ENCODE measurements around the gene NSD2. TPM values are rescaled to one million over a fixed set of nuclear protein-coding genes. Genes with fewer than 3 reads are reported as not detected.
A peak's percentile ranks its signal among the peaks of the same experiment; 100 is the strongest.

NSD2 gene
- total RNA-seq, 1 donor from 2014 or later, result 85.6 TPM

DNA sequence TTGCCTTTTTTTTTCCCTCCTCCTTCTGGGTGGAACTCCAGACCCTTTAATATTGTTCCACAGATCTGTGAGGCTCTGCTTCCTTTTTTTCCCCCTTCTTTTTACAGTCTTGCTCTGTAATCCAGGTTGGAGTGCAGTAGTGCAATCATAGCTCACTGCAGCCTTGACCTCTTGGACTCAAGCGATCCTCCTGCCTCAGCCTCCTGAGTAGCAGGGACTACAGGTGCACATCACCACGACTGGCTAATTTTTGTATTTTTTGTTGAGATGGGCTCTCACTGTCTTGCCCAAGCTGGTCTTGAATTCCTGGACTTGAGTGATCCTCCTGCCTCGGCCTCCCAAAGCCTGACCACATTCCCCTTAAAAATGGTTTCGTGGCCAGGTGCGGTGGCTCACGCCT is 26.8 kb downstream of the NSD2 start:
- DNase-seq (ENCODE audit: low read depth), result no peak
- TF ChIP-seq, protein P1, sequence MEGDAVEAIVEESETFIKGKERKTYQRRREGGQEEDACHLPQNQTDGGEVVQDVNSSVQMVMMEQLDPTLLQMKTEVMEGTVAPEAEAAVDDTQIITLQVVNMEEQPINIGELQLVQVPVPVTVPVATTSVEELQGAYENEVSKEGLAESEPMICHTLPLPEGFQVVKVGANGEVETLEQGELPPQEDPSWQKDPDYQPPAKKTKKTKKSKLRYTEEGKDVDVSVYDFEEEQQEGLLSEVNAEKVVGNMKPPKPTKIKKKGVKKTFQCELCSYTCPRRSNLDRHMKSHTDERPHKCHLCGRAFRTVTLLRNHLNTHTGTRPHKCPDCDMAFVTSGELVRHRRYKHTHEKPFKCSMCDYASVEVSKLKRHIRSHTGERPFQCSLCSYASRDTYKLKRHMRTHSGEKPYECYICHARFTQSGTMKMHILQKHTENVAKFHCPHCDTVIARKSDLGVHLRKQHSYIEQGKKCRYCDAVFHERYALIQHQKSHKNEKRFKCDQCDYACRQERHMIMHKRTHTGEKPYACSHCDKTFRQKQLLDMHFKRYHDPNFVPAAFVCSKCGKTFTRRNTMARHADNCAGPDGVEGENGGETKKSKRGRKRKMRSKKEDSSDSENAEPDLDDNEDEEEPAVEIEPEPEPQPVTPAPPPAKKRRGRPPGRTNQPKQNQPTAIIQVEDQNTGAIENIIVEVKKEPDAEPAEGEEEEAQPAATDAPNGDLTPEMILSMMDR (conservative IDR thresholded peaks at IDR 0.05; ENCODE audit: low read depth, low read length), result no peak

DNA sequence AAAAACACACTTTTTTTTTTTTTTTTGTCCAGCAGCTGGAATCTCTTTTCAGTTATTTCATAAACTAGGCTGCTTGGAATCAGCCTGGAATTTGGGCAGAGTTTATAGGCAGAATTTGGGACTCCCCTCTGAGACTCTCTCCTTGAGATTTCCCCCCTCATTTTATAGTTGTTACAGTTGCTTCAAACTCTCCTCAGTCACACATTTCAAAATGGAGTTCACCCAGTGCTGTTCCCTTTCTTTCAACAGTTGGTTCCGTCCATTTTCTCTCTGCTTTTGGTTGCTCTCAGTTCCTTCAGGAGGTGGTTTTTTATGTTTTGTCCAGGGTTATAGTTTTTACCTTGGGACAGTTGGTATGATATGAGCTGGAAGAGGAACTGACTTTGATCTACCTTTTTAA is 27.5 kb downstream of the NSD2 start:
- TF ChIP-seq, protein P1 (conservative IDR thresholded peaks at IDR 0.05; ENCODE audit: low read depth, low read length), result no peak
- no peak overlapping the region for H3K4me3 ChIP-seq (ENCODE audit: low read depth, low read length)
- DNase-seq (ENCODE audit: low read depth), result no peak

More for the DNA sequence above, 26.8 kb downstream of the NSD2 start:
- no peak overlapping the region for H3K4me3 ChIP-seq (ENCODE audit: low read depth, low read length)

DNA sequence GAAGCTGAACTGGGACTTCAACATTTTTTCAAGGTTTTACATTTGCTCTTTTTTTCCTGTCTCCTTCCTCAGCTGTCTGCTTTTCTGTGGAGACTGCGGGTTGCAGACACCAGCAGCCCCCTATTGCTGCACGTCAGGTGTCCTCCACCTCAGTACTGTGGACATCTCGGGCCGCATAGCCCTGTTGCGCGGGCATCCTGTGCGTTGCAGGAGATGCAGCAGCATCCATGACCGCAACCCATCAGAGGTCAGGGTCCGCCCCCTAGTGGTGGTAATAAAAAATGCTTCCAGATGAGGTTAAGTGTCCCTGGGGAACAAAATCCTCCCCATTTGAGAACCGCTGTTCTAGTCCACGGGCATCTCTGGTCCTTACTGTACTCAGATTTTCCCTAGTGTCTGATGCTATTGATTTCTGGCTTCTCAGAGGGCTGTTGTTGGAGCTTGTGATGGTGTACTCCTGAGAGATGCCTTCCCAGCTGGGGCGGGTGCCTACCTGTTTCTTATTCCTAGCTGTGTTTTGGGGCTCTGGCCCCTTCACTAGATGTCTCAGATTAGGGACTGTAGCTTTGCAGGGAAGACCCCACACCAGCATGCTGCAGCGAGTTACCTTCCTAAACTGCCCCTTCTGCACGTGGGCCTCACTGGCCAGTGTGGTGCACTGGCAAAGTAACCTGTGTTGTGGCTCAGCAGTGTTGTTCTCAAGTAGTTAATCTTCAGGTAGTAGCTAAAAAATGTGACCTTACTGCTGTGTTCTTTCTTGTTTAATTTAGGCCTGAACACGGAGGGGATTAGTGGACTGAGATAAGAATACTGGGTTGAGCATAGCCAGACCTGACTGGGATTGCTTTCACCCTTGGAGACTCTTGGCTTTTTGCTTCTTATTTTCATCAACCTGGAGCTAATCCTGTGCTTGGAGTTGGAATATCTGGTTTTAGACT is 28.2 kb downstream of the NSD2 start:
- no peak for DNase-seq (ENCODE audit: low read depth)
- TF ChIP-seq, protein P1 (conservative IDR thresholded peaks at IDR 0.05; ENCODE audit: low read depth, low read length), result peak; percentile 86
- H3K4me3 ChIP-seq (ENCODE audit: low read depth, low read length), result no peak overlapping the region

DNA sequence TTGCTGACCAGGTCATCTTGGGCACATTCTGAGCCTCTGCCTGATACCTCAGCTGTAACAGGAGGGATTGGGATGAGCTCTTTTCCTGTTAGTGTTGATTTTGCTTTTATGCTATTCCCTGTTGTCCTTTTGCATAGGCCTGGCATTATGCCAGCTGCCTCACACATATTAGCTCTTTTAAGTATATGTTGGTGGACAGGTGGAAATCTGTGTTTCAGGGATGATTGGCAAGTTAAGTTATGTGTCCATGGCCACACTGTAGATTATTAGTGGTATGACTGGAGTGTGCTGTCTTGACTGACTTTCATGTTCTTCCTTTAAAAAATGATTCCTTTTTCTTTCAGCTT is 28.9 kb downstream of the NSD2 start:
- no peak overlapping the region for H3K4me3 ChIP-seq (ENCODE audit: low read depth, low read length)
- TF ChIP-seq, protein P1 (conservative IDR thresholded peaks at IDR 0.05; ENCODE audit: low read depth, low read length), result no peak
- no peak for DNase-seq (ENCODE audit: low read depth)

DNA sequence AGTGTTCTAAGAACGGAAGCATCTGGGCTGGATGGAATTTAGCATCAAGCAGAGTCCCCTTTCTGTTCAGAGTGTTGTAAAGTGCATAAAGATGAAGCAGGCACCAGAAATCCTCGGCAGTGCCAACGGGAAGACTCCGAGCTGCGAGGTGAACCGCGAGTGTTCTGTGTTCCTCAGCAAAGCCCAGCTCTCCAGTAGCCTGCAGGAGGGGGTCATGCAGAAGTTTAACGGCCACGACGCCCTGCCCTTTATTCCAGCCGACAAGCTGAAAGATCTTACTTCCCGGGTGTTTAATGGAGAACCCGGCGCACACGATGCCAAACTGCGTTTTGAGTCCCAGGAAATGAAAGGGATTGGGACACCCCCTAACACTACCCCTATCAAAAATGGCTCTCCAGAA is 29.4 kb downstream of the NSD2 start:
- DNase-seq (ENCODE audit: low read depth), result no peak
- TF ChIP-seq, protein P1 (conservative IDR thresholded peaks at IDR 0.05; ENCODE audit: low read depth, low read length), result no peak

DNA sequence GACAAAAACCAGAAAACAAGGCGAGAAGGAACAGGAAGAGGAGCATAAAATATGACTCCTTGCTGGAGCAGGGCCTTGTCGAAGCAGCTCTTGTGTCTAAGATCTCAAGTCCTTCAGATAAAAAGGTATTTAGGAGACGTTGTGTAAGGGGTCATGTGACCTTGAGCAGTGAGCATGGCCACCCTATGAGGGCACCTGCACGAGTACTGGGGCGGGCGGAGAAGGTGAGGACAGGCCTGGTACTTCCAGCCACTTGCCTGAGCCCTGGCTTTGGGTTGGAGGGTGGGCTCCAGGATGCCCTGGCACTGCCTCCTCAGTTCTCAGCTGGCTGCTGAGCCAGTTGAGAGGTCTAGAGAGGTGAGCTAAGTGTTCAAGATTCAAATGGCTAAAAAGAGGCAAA is 29.9 kb downstream of the NSD2 start:
- no peak for DNase-seq (ENCODE audit: low read depth)
- TF ChIP-seq, protein P1 (conservative IDR thresholded peaks at IDR 0.05; ENCODE audit: low read depth, low read length), result no peak
- H3K4me3 ChIP-seq (ENCODE audit: low read depth, low read length), result no peak overlapping the region

More for the DNA sequence above, 29.4 kb downstream of the NSD2 start:
- H3K4me3 ChIP-seq (ENCODE audit: low read depth, low read length), result no peak overlapping the region

DNA sequence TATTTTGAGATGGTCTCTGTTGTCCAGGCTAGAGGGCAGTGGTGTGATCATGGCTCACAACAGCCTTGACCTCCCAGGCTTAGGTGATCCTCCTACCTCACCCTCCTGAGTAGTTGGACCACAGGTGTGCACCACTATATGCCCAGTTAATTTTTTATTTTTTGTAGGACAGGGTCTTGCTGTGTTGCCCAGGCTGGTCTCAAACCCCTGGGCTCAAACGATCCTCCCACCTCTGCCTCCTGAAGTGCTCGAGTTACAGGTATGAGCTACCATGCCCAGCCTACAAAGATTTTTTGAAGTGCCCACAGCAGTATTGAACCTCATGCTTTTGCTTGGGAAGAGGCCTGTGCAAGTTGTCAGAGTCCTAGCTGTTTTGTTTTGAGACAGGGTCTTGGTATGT is 31.1 kb downstream of the NSD2 start:
- TF ChIP-seq, protein P1 (conservative IDR thresholded peaks at IDR 0.05; ENCODE audit: low read depth, low read length), result no peak

More for the DNA sequence above, 31.1 kb downstream of the NSD2 start:
- H3K4me3 ChIP-seq (ENCODE audit: low read depth, low read length), result no peak overlapping the region
- no peak for DNase-seq (ENCODE audit: low read depth)

All from epithelial cell of proximal tubule (primary cell).